Stimulated activated CD8-positive, alpha-beta memory T cell treated with anti-CD3 and anti-CD28 coated beads, Interleukin-4, amount 100 ng/mL, for 1 hour (primary cell): ENCODE data around the gene FAM83C.
"Not testable (repeated sequence)": the region's sequence is repeated elsewhere in the genome, so short reads cannot be mapped to it uniquely, and the experiment has no call there.

ENCODE experiments used
- DNase-seq, 2 donors: peaks; one replicate each; pipeline ENCODE4 v3.0.0-alpha.2; 2020; ENCODE audit warnings: low read depth in 2 of 2, low spot score in 1 of 2

Gene FAM83C

GRCh38 chr20:35318502-35319157, 26.4 kb upstream of the FAM83C start:
- no peak for DNase-seq

- DNase-seq = no peak
Measured at GRCh38 chr20:35317416-35318210, 25.4 kb upstream of the FAM83C start.

- DNase-seq = no peak
Measured at GRCh38 chr20:35316086-35316485, 23.9 kb upstream of the FAM83C start.

- not testable (repeated sequence) for DNase-seq
Measured at GRCh38 chr20:35315632-35316020, 23.4 kb upstream of the FAM83C start.

- DNase-seq = no peak
Measured at GRCh38 chr20:35314816-35315631, 22.8 kb upstream of the FAM83C start.

- DNase-seq = no peak
Measured at GRCh38 chr20:35312318-35312717, 20.1 kb upstream of the FAM83C start.

GRCh38 chr20:35311822-35312221, 19.6 kb upstream of the FAM83C start:
- no peak for DNase-seq

- DNase-seq = no peak
Measured at GRCh38 chr20:35311409-35311808, 19.2 kb upstream of the FAM83C start.

GRCh38 chr20:35307666-35308653, 15.7 kb upstream of the FAM83C start:
- DNase-seq = no peak

GRCh38 chr20:35306931-35307517, 14.8 kb upstream of the FAM83C start:
- DNase-seq = no peak

GRCh38 chr20:35305682-35306556, 13.7 kb upstream of the FAM83C start:
- peak in 1 of 2 donors; percentile 19 for DNase-seq

GRCh38 chr20:35304956-35305355, 12.7 kb upstream of the FAM83C start:
- DNase-seq = no peak

GRCh38 chr20:35303735-35304491, 11.7 kb upstream of the FAM83C start:
- DNase-seq = peak; percentile 67 to 70

GRCh38 chr20:35303382-35303734, 11.1 kb upstream of the FAM83C start:
- DNase-seq = no peak

- DNase-seq = no peak
Measured at GRCh38 chr20:35302421-35303335, 10.5 kb upstream of the FAM83C start.

GRCh38 chr20:35301426-35301825, 9.2 kb upstream of the FAM83C start:
- no peak for DNase-seq

GRCh38 chr20:35300469-35301262, 8.4 kb upstream of the FAM83C start:
- no peak for DNase-seq
